B cell (primary cell): ENCODE data around the gene WWP2. TPM values are rescaled to one million over a fixed set of nuclear protein-coding genes. Genes with fewer than 3 reads are reported as not detected.

Experiments
- ATAC-seq: fragments of 200-7000 bp; cut with Tn5 transposase; one replicate; pipeline ENCODE4 v1.10.0; 2021; ENCODE audit warnings: low read depth, mild to moderate bottlenecking, moderate number of reproducible peaks, moderate library complexity
- CTCF ChIA-PET: fragments of 350-600 bp; sonication (Branson Sonifier 250); formaldehyde crosslinking; loops from one replicate; lab custom pipeline; 2021; ENCODE audit warnings: antibody characterized with exemption, inconsistent platforms; lab: Charles Lee
- POLR2A ChIA-PET: fragments of 350-600 bp; sonication (Branson Sonifier 250); formaldehyde crosslinking; loops from one replicate; lab custom pipeline; 2021; ENCODE audit warnings: antibody characterized with exemption; lab: Charles Lee
- DNase-seq: peaks from one replicate; pipeline ENCODE4 v3.0.0; 2013
- H2AFZ ChIP-seq: 2 replicates; pipeline ENCODE4 v1.6.1; 2012; ENCODE audit warnings: mild to moderate bottlenecking, low read depth, low read length; ENCODE audit not compliant: insufficient read depth, poor library complexity, severe bottlenecking
- H3K27ac ChIP-seq, 2 donors: 1 replicate in 1 of 2; 2 replicates in 1 of 2; pipeline ENCODE4 v1.5.1; 2012 to 2013; ENCODE audit warnings: low read length in 2 of 2, mild to moderate bottlenecking in 2 of 2, moderate library complexity in 1 of 2
- H3K27me3 ChIP-seq, 4 experiments: fragments of 200-600 bp in 1 of 4; sonication (generic) in 1 of 4; replicated peaks in 1 of 4; 1 replicate in 2 of 4; 2 replicates in 2 of 4; pipeline versions ENCODE4 v1.6.1 to v1.7.0; 2013 to 2016; ENCODE audit warnings: low read length in 3 of 4, mild to moderate bottlenecking in 2 of 4, mixed read lengths in 1 of 4, moderate library complexity in 1 of 4; ENCODE audit not compliant: insufficient read depth in 4 of 4, control insufficient read depth in 3 of 4; ENCODE audit errors: control extremely low read depth in 1 of 4
- H3K36me3 ChIP-seq, 2 experiments: replicated peaks in 1 of 2; 1 replicate in 1 of 2; 2 replicates in 1 of 2; pipeline versions ENCODE4 v1.6.1 to v1.7.1; 2013; ENCODE audit warnings: low read length in 1 of 2; ENCODE audit not compliant: insufficient read depth in 2 of 2, control insufficient read depth in 1 of 2; ENCODE audit errors: control extremely low read depth in 1 of 2, extremely low read depth in 1 of 2
- H3K4me1 ChIP-seq, 2 donors: fragments of 200-600 bp in 1 of 2; sonication (generic) in 1 of 2; 1 replicate in 1 of 2; 2 replicates in 1 of 2; pipeline versions ENCODE4 v1.5.1 to v1.6.1; 2013 to 2017; ENCODE audit warnings: low read length in 2 of 2; ENCODE audit not compliant: control insufficient read depth in 2 of 2, insufficient read depth in 2 of 2
- H3K4me2 ChIP-seq: replicated peaks from 2 replicates; pipeline ENCODE3; 2012; ENCODE audit warnings: mild to moderate bottlenecking, low read depth, low read length; ENCODE audit not compliant: poor library complexity, severe bottlenecking
- H3K4me3 ChIP-seq, 5 experiments: fragments of 200-600 bp in 1 of 5; sonication (generic) in 1 of 5; 1 replicate in 3 of 5; 2 replicates in 2 of 5; pipeline versions ENCODE4 v1.5.1 to v1.7.0; 2011 to 2016; ENCODE audit warnings: low read length in 4 of 5, mild to moderate bottlenecking in 4 of 5, low read depth in 2 of 5, control low read depth in 1 of 5, moderate library complexity in 1 of 5; ENCODE audit not compliant: insufficient read depth in 1 of 5; ENCODE audit errors: control extremely low read depth in 1 of 5, extremely low read depth in 1 of 5
- H3K79me2 ChIP-seq: fragments of 200-600 bp; sonication (generic); one replicate; pipeline ENCODE4 v1.6.0; 2016; ENCODE audit warnings: low read length; ENCODE audit not compliant: control insufficient read depth, insufficient read depth
- H3K9ac ChIP-seq: fragments of 200-600 bp; sonication (generic); 2 replicates; pipeline ENCODE4 v1.6.1; 2017; ENCODE audit warnings: mild to moderate bottlenecking, low read length, moderate library complexity
- H3K9me3 ChIP-seq, 3 donors: one replicate each; pipeline versions ENCODE4 v1.6.1 to v1.7.1; 2013; ENCODE audit warnings: low read length in 2 of 3; ENCODE audit not compliant: control insufficient read depth in 2 of 3, insufficient read depth in 1 of 3; ENCODE audit errors: control extremely low read depth in 1 of 3
- H4K20me1 ChIP-seq: 2 replicates; pipeline ENCODE4 v1.6.0; 2012; ENCODE audit warnings: mild to moderate bottlenecking, low read length; ENCODE audit not compliant: insufficient read depth, control insufficient read depth, poor library complexity, severe bottlenecking
- H3K27ac Mint-ChIP-seq: one replicate; pipeline ENCODE4 v1.8.0; 2021; ENCODE audit warnings: mixed read lengths
- H3K27me3 Mint-ChIP-seq: one replicate; pipeline ENCODE4 v1.8.0; 2021; ENCODE audit warnings: mixed read lengths
- H3K4me1 Mint-ChIP-seq: one replicate; pipeline ENCODE4 v1.8.0; 2021; ENCODE audit warnings: mixed read lengths
- H3K4me3 Mint-ChIP-seq: one replicate; pipeline ENCODE4 v1.8.0; 2021; ENCODE audit warnings: mixed read lengths
- H3K9me3 Mint-ChIP-seq: one replicate; pipeline ENCODE4 v1.8.0; 2022; ENCODE audit warnings: mixed read lengths; ENCODE audit not compliant: insufficient read depth
- CTCF ChIP-seq: fragments of 200-600 bp; IDR thresholded peaks from one replicate; pipeline ENCODE4 v1.8.0; 2022; ENCODE audit warnings: antibody characterized with exemption, mild to moderate bottlenecking
- EZH2 ChIP-seq: IDR thresholded peaks from 2 replicates; pipeline ENCODE4 v1.6.1; 2012; ENCODE audit warnings: borderline replicate concordance, low read depth, mild to moderate bottlenecking, moderate library complexity, low read length; ENCODE audit not compliant: insufficient read depth, poor library complexity, severe bottlenecking
- WGBS: methylation state at CpG from one replicate; pipeline ENCODE4 v1.1.5; 2013; ENCODE audit warnings: missing lambda C conversion rate; ENCODE audit not compliant: insufficient coverage; 5-methylcytosine and 5-hydroxymethylcytosine counted together
- intact Hi-C: fragments of 100-400 bp; cut with micrococcal nuclease; formaldehyde crosslinking; loops from one replicate; pipeline ENCODE4 v1.10.0; 2022
- polyA plus RNA-seq: library from polyadenylated mRNA; depleted of rRNA; stranded (reverse); fragments of >200 nt; gene quantifications from 2 replicates; pipeline ENCODE4 v1.2.3, GENCODE V29; 2012
- total RNA-seq, 2 donors: library from RNA; stranded (reverse); fragments of 120-200 nt in 1 of 2; gene quantifications; 1 replicate in 1 of 2; 2 replicates in 1 of 2; pipeline versions ENCODE4 v1.2.3 to v1.2.4, GENCODE V29; 2013 to 2022

WWP2 gene
- total and polyA plus RNA-seq, 2 donors (not counting 1 experiment from before 2014, with no cell fraction given) = 33.4 to 105 TPM

GRCh38 chr16:69836257-69836656 lies 74.1 kb downstream of the WWP2 start:
- no peak for TF ChIP-seq CTCF
- no peaks in the 10 kb centered on the region for H3K9me3 Mint-ChIP-seq
- no peaks in the 10 kb centered on the region for H3K4me1 Mint-ChIP-seq
- no peak overlapping the region for H3K27ac Mint-ChIP-seq
- Histone ChIP-seq H4K20me1 (no peaks in the 10 kb centered on the region), H3K36me3 (peaks cover 0 to 27% of the 10 kb centered on the region in 2 experiments), H3K27me3 (no peaks in the 10 kb centered on the region), H2AFZ (no peak overlapping the region), H3K79me2 (no peaks in the 10 kb centered on the region), H3K4me1 (no peaks in the 10 kb centered on the region), H3K9ac (no peak overlapping the region), H3K4me2 (no peak overlapping the region), H3K9me3 (no peaks in the 10 kb centered on the region), H3K4me3 (no peak overlapping the region), H3K27ac (no peak overlapping the region)
- ChIA-PET POLR2A (no interaction called here), CTCF (no interaction called here)
- intact Hi-C loops = no loop called here
- WGBS = no CpG with 5 or more reads among the region's 1 CpG
- no peak overlapping the region for H3K4me3 Mint-ChIP-seq
- DNase-seq (no peak), ATAC-seq (no peak)
- no peaks in the 10 kb centered on the region for H3K27me3 Mint-ChIP-seq

- no peaks in the 10 kb centered on the region for H3K4me1 Mint-ChIP-seq
- no peak overlapping the region for H3K27ac Mint-ChIP-seq
- H3K4me1 ChIP-seq = no peaks in the 10 kb centered on the region
- no peak overlapping the region for H3K4me2 ChIP-seq
- ChIA-PET CTCF (no interaction called here), POLR2A (no interaction called here)
- no peak overlapping the region for H3K9ac ChIP-seq
- H2AFZ ChIP-seq = no peak overlapping the region
- H3K79me2 ChIP-seq = peaks cover 3% of the 10 kb centered on the region
- no peak for DNase-seq
- H4K20me1 ChIP-seq = no peaks in the 10 kb centered on the region
- no peak overlapping the region for H3K4me3 Mint-ChIP-seq
- no peaks in the 10 kb centered on the region for H3K27me3 ChIP-seq
- no peak overlapping the region for H3K27ac ChIP-seq
- H3K4me3 ChIP-seq = no peak overlapping the region
- TF ChIP-seq CTCF = no peak
- no peak for TF ChIP-seq EZH2
- peaks cover 0 to 38% of the 10 kb centered on the region in 2 experiments for H3K36me3 ChIP-seq
- intact Hi-C loops = no loop called here
- no peak for ATAC-seq
- H3K9me3 ChIP-seq = no peaks in the 10 kb centered on the region
- WGBS = 100% methylated on average over 5 of the region's 5 CpGs
- no peaks in the 10 kb centered on the region for H3K9me3 Mint-ChIP-seq
- no peaks in the 10 kb centered on the region for H3K27me3 Mint-ChIP-seq
Observed at GRCh38 chr16:69837380-69837779, 75.2 kb downstream of the WWP2 start.
